Measurements from ENCODE around the gene LRRTM3.

DNA sequence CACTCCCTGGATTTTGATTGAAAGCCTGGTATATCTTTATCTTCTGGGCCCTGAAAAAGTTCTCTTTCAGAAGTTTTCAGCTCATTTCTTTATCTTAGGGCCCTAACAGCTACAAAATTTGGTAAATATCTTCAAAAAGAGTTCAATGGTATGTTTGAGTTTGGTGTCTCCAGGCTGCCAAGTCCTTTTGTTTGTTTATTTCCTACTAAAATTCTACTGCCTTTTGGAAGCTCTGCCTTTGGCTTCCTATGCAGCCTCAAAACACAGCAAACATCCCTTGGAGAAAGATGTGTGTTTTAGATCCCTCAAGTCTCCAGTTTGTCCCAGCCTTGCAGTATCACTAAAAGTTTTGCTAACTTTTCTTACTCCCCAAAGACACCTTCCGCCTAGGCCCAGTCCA, 146.8 kb downstream of the LRRTM3 start:
- TF ChIP-seq, protein P1, sequence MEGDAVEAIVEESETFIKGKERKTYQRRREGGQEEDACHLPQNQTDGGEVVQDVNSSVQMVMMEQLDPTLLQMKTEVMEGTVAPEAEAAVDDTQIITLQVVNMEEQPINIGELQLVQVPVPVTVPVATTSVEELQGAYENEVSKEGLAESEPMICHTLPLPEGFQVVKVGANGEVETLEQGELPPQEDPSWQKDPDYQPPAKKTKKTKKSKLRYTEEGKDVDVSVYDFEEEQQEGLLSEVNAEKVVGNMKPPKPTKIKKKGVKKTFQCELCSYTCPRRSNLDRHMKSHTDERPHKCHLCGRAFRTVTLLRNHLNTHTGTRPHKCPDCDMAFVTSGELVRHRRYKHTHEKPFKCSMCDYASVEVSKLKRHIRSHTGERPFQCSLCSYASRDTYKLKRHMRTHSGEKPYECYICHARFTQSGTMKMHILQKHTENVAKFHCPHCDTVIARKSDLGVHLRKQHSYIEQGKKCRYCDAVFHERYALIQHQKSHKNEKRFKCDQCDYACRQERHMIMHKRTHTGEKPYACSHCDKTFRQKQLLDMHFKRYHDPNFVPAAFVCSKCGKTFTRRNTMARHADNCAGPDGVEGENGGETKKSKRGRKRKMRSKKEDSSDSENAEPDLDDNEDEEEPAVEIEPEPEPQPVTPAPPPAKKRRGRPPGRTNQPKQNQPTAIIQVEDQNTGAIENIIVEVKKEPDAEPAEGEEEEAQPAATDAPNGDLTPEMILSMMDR (IDR thresholded peaks at IDR 0.05; ENCODE audit: low read length): no peak
- no peak for TF ChIP-seq EZH2 (optimal IDR thresholded peaks at IDR 0.05; ENCODE audit: low read depth, low read length)

Data from MM.1S (cell line).